ENCODE results near the gene ZNF213.

The ZNF213 gene

DNA sequence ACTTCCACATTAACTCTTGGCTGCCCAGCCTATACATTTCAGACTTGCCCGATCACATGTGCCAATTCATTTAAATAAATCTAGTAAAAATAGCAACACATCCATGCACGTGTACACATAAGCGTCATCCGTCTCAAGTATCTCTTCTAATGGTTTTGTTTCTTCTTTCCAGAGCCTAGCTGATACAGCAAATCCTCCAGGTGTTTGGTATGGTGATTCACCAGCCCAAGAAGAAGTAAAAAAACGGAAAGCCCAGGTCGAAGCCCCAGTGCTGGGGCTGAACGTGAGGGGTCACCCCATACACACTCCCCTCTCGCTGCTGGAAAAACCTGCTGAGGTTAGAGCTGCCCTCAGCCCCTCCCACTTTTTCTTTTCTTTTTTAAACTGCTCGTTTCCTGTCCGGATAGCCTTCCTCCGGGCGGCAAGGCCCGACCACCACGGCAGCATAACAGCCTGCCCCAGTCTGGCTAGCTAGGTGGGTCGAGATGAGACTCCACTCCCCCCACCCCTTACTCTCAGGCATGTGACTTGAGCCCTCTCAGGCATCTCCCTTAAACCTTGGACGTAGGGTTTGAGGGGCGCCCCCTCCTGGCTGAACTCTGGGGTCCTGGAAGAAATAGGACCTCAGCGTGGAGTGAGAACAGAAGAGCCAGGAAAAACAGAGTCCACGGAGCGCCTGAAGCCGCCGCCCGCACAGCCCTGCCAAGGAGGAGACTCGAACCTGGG, 39.2 kb downstream of the ZNF213 start:
- TF ChIP-seq GATA2 (IDR thresholded peaks at IDR 0.05; ENCODE audit: low read depth, low read length) (no peak), GATA3 (IDR thresholded peaks at IDR 0.05; ENCODE audit: low read depth, low read length) (no peak)

DNA sequence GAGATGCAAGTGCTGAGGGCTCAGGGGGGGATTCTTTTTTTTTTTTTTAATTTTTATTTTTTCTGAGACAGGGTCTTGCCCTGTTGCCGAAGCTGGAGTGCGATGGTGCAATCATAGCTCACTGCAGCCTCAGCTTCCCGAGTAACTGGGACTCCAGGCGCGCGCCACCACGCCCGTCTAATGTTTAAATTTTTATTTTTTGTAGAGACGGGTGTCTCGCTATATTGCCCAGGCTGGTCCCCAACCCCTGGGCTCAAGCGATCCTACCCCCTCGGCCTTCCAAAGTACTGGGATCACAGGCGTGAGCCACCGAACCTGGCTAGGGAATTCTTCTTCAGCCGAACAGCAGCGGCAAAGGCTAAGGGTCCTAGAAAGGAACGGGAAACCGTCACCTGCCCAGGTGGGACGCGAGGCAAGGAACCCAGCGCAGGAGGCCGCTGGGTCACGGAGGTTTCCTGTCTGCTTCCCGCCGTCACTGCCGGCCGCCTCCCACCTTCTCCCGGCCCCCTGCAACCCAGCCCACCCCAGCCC, 39.9 kb downstream of the ZNF213 start:
- no peak for TF ChIP-seq GATA2 (IDR thresholded peaks at IDR 0.05; ENCODE audit: low read depth, low read length)
- TF ChIP-seq GATA3 (IDR thresholded peaks at IDR 0.05; ENCODE audit: low read depth, low read length) = no peak

- TF ChIP-seq GATA2 (IDR thresholded peaks at IDR 0.05; ENCODE audit: low read depth, low read length) = no peak
- TF ChIP-seq GATA3 (IDR thresholded peaks at IDR 0.05; ENCODE audit: low read depth, low read length) = no peak
Observed at GRCh38 chr16:3175157-3176093, 40.6 kb downstream of the ZNF213 start.

- TF ChIP-seq GATA2 (IDR thresholded peaks at IDR 0.05; ENCODE audit: low read depth, low read length) = no peak
- TF ChIP-seq GATA3 (IDR thresholded peaks at IDR 0.05; ENCODE audit: low read depth, low read length) = no peak
Observed at GRCh38 chr16:3179651-3180050, 44.8 kb downstream of the ZNF213 start.

DNA sequence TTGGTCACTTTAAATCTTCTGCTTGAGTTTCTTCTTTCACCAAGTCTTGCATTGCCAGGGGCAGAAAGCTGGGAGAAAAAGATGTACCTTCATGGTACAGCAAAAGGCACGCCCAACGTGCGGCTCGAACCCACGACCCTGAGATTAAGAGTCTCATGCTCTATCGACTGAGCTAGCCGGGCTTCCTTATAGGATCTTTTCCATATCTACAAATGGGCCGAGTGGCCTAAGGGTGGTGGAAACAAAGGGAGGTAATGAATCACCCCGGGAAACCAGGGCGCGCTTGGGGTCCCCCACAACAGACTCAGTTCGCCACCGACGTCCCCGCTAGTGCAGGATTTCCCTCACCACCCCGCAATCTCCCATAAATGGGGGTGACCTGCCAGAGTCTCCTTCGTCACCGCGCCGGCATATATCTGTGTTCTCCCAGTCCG, 45.6 kb downstream of the ZNF213 start:
- TF ChIP-seq GATA3 (IDR thresholded peaks at IDR 0.05; ENCODE audit: low read depth, low read length) = no peak
- no peak for TF ChIP-seq GATA2 (IDR thresholded peaks at IDR 0.05; ENCODE audit: low read depth, low read length)

DNA sequence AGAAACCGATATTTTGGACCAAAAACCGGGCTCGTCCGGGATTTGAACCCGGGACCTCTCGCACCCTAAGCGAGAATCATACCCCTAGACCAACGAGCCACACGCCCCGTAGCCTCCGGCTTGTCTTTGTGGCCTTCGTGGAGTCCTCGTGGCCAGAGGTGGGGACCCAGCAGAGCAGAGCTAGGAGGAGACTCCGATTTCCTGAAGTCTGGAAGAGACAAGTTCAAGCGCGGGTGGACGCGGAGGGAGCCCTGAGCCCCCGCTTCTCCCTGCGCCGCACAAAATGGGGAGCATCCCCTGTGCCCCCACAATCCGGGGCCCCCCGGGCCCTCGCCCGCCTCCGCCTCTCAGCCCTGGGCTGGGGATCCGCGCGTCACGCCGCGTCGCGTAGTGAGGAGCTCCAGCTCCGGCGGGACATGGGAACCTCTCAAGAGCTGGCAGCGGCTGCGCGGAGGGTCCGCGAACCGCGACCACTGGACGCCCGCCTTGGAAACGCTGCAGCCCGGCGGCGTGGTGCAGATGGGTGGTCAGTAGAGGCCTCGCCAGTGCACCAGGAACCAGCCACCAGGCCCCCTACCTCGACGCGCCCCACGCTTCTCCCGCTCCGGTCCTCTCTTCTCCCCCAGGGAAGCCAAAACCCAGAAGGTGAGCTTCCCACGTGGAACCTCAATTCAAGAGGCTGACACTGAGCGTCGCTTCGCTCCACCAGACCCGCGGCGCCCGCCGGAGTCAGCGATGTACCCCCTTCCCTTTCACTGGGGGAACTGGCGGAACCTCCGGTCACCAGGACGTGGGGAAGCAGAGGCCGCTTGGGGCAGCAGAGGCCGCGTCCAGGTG, 48.0 kb downstream of the ZNF213 start:
- TF ChIP-seq GATA3 (IDR thresholded peaks at IDR 0.05; ENCODE audit: low read depth, low read length) (no peak), GATA2 (IDR thresholded peaks at IDR 0.05; ENCODE audit: low read depth, low read length) (no peak)

- TF ChIP-seq GATA2 (IDR thresholded peaks at IDR 0.05; ENCODE audit: low read depth, low read length) (no peak), GATA3 (IDR thresholded peaks at IDR 0.05; ENCODE audit: low read depth, low read length) (no peak)
Observed at GRCh38 chr16:3183445-3184139, 48.8 kb downstream of the ZNF213 start.

- TF ChIP-seq GATA3 (IDR thresholded peaks at IDR 0.05; ENCODE audit: low read depth, low read length) (no peak), GATA2 (IDR thresholded peaks at IDR 0.05; ENCODE audit: low read depth, low read length) (no peak)
Observed at GRCh38 chr16:3186946-3187690, 52.3 kb downstream of the ZNF213 start.

DNA sequence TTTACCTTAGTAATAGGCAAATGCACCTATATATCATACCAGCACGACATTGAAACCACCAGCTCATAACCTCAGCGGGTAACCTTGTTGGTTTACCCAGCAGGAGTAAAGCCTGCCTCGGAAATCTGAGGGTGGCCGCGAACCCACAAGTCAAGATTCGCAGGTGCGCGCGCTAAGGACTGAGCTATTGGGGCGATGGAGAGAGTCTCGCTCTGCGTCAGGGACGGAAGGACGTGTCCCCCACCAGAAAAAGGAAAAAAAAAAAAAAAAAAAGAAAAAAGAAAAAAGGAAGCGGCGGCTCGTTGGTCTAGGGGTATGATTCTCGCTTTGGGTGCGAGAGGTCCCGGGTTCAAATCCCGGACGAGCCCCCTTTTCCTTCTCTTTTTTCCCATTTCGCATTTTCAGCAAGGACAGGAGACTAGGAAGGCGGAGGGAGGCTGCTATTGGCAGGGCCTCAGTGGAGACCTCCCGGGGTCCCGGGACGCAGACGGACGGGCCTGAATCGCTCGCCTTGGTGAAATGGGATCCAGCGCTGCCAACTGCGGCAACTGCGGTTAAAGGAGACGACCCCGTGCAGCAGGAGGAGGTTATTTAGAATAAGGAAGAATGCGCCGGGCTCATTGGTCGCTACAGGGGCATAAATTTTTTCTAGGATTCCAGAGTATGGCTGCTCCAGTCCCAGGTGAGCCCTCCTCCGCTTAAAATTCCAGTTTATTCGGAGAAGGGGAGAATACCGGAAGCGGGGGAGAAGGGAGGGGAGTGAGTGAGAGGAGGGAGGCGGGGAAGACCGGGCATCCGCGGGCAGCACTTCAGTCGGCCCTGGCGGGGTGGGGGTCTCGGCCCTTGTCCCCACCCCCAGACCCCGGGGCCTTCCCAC, 53.2 kb downstream of the ZNF213 start, which contains the start of gene OR1F1:
Gene OR1F1, plus strand, starts transcription at position 407 of the 877 bp plus-strand sequence.
- no peak for TF ChIP-seq GATA3 (IDR thresholded peaks at IDR 0.05; ENCODE audit: low read depth, low read length)
- TF ChIP-seq GATA2 (IDR thresholded peaks at IDR 0.05; ENCODE audit: low read depth, low read length) = no peak

DNA sequence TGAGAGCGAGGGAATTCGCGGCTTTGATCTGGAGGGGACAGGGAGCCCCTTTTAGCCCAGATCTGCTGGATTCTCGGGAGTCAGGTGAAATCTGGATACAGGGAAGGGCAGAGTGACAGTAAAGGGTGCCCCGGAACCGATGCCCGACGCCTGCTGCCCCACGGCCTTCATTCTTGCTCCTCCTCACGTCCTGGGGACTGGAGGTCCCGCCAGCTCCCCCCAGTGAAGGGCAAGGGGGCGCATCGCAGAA, 53.8 kb downstream of the ZNF213 start:
- TF ChIP-seq GATA2 (IDR thresholded peaks at IDR 0.05; ENCODE audit: low read depth, low read length) (no peak), GATA3 (IDR thresholded peaks at IDR 0.05; ENCODE audit: low read depth, low read length) (no peak)

DNA sequence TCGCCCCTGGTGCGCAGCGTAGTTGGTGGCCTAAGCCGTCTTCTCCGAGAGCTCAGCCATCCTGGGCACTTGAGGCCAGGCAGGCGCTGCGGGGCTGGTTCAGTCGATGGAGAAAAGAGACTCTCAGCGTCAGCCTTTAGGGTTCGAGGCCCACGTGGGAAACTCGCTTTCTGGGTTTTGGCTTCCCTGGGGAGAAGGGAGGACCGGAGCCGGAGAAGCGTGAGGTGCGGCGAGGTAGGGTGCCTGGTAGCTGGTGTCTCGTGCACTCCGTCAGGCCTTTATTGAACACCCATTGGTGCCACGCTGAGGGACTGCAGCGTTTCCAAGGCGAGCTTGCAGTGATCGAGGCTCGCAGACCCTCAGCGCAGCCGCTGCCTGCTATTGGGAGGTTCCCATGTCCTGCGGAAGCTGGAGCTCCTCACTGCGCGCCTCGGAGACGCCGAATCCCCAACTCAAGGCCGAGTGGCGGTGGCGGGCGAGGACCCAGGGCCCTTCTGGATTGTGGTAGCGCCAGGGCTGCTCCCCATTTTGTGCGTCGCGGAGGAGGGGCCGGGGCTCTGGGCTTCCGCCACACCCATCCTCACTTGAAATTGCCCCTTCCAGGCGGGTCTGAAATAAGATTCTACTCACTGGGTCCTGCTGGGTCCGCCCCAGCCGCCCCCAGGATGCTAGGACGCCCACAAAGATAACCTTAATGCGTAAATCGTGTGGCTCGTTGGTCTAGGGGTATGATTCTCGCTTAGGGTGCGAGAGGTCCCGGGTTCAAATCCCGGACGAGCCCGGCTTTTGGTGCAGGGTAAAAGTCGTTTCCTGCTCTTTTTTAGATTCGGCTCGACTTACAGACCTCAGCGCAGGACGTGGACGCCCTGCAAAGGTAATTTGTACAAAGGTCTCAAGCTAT, 54.3 kb downstream of the ZNF213 start:
- TF ChIP-seq GATA3 (IDR thresholded peaks at IDR 0.05; ENCODE audit: low read depth, low read length) (no peak), GATA2 (IDR thresholded peaks at IDR 0.05; ENCODE audit: low read depth, low read length) (no peak)

Measured in SH-SY5Y (cell line).